HEK293 (cell line): ENCODE measurements around the gene IRS1.

Experiments
- CTCF ChIA-PET: fragments of 350-600 bp; formaldehyde crosslinking; extraction: SDS; loops from one replicate; lab custom pipeline; 2021; ENCODE audit warnings: antibody characterized with exemption; lab: Yijun Ruan, JAX
- POLR2A ChIA-PET: fragments of 300-600 bp; formaldehyde crosslinking; extraction: SDS; loops from one replicate; lab custom pipeline; 2020; ENCODE audit warnings: antibody characterized with exemption, inconsistent platforms; lab: Yijun Ruan, JAX
- H3K27ac ChIP-seq: fragments of 200-500 bp; sonication (Bioruptor generic); 2 replicates; pipeline ENCODE4 v1.5.1; 2014; ENCODE audit warnings: low read depth, low read length, control low read depth, inconsistent platforms; ENCODE audit errors: extremely low read depth
- H3K36me3 ChIP-seq, 2 experiments: fragments of 200-500 bp in 1 of 2; sonication (Bioruptor generic) in 1 of 2; 1 replicate in 1 of 2; 2 replicates in 1 of 2; pipeline ENCODE4 v1.5.1; 2014 to 2017; ENCODE audit warnings: inconsistent platforms in 2 of 2, low read length in 2 of 2; ENCODE audit not compliant: control insufficient read depth in 2 of 2, insufficient read depth in 1 of 2
- H3K4me1 ChIP-seq: fragments of 200-500 bp; sonication (Bioruptor generic); 2 replicates; pipeline ENCODE4 v1.5.1; 2014; ENCODE audit warnings: mild to moderate bottlenecking, low read length, inconsistent platforms; ENCODE audit not compliant: control insufficient read depth, insufficient read depth
- H3K4me3 ChIP-seq: 2 replicates; pipeline ENCODE4 v1.5.1; 2011; ENCODE audit warnings: low read depth, mild to moderate bottlenecking, control low read depth, low read length, moderate library complexity
- H3K9me3 ChIP-seq: fragments of 200-500 bp; sonication (Bioruptor generic); 2 replicates; pipeline ENCODE4 v1.5.1; 2014; ENCODE audit warnings: low read depth, low read length, inconsistent platforms; ENCODE audit not compliant: control insufficient read depth, insufficient read depth
- BCL11A ChIP-seq: fragments of 450-650 bp; formaldehyde crosslinking; IDR thresholded peaks from 2 replicates; pipeline ENCODE4 v1.5.1; 2016; ENCODE audit warnings: low read depth, missing biosample characterization, missing genetic modification characterization
- EGR2 ChIP-seq: fragments of 450-650 bp; formaldehyde crosslinking; IDR thresholded peaks from 2 replicates; pipeline ENCODE4 v1.5.1; 2016; ENCODE audit warnings: low read depth, missing biosample characterization, missing genetic modification characterization
- ELK4 ChIP-seq: IDR thresholded peaks from 2 replicates; pipeline ENCODE4 v1.6.1; 2011; ENCODE audit warnings: mild to moderate bottlenecking, low read depth, low read length, borderline replicate concordance
- GLI4 ChIP-seq: fragments of 450-650 bp; formaldehyde crosslinking; IDR thresholded peaks from 2 replicates; pipeline ENCODE4 v1.5.1; 2016; ENCODE audit warnings: missing biosample characterization, missing genetic modification characterization
- GLIS2 ChIP-seq: fragments of 450-650 bp; formaldehyde crosslinking; IDR thresholded peaks from 2 replicates; pipeline ENCODE4 v1.5.1; 2016; ENCODE audit warnings: missing biosample characterization, missing genetic modification characterization
- KLF1 ChIP-seq: fragments of 450-650 bp; formaldehyde crosslinking; IDR thresholded peaks from 2 replicates; pipeline ENCODE4 v1.5.1; 2016; ENCODE audit warnings: missing biosample characterization, missing genetic modification characterization
- KLF8 ChIP-seq: fragments of 450-650 bp; formaldehyde crosslinking; IDR thresholded peaks from 2 replicates; pipeline ENCODE4 v1.5.1; 2016; ENCODE audit warnings: missing biosample characterization, missing genetic modification characterization
- REPIN1 ChIP-seq: fragments of 450-650 bp; formaldehyde crosslinking; IDR thresholded peaks from 2 replicates; pipeline ENCODE4 v1.5.1; 2017; ENCODE audit warnings: missing biosample characterization, missing genetic modification characterization, low read depth
- SP2 ChIP-seq: fragments of 450-650 bp; formaldehyde crosslinking; IDR thresholded peaks from 2 replicates; pipeline ENCODE4 v1.5.1; 2016; ENCODE audit warnings: missing biosample characterization, missing genetic modification characterization
- SP7 ChIP-seq: fragments of 450-650 bp; formaldehyde crosslinking; IDR thresholded peaks from 2 replicates; pipeline ENCODE4 v1.5.1; 2016; ENCODE audit warnings: missing biosample characterization, missing genetic modification characterization
- TRIM28 ChIP-seq: IDR thresholded peaks from 2 replicates; pipeline ENCODE4 v1.6.1; 2011; ENCODE audit warnings: low read length, control low read depth, borderline replicate concordance
- ZBTB17 ChIP-seq: fragments of 450-650 bp; formaldehyde crosslinking; IDR thresholded peaks from 2 replicates; pipeline ENCODE4 v1.5.1; 2016; ENCODE audit warnings: missing biosample characterization, missing genetic modification characterization
- ZBTB20 ChIP-seq: fragments of 450-650 bp; formaldehyde crosslinking; IDR thresholded peaks from 2 replicates; pipeline ENCODE4 v1.5.1; 2016; ENCODE audit warnings: missing biosample characterization, missing genetic modification characterization
- ZFHX2 ChIP-seq: fragments of 450-650 bp; formaldehyde crosslinking; conservative IDR thresholded peaks from 2 replicates; pipeline ENCODE4 v1.5.1; 2016; ENCODE audit warnings: missing biosample characterization, missing genetic modification characterization
- ZNF112 ChIP-seq: fragments of 450-650 bp; formaldehyde crosslinking; IDR thresholded peaks from 2 replicates; pipeline ENCODE4 v1.5.0; 2017; ENCODE audit warnings: missing biosample characterization, missing genetic modification characterization
- ZNF19 ChIP-seq: fragments of 450-650 bp; formaldehyde crosslinking; IDR thresholded peaks from 2 replicates; pipeline ENCODE4; 2016; ENCODE audit warnings: missing biosample characterization, missing genetic modification characterization, low read depth
- ZNF24 ChIP-seq: fragments of 450-650 bp; formaldehyde crosslinking; IDR thresholded peaks from 2 replicates; pipeline ENCODE4 v1.5.1; 2016; ENCODE audit warnings: missing biosample characterization, missing genetic modification characterization
- ZNF266 ChIP-seq: fragments of 450-650 bp; formaldehyde crosslinking; IDR thresholded peaks from 2 replicates; pipeline ENCODE4 v1.5.1; 2016; ENCODE audit warnings: missing biosample characterization, missing genetic modification characterization, low read depth
- ZNF341 ChIP-seq: fragments of 450-650 bp; formaldehyde crosslinking; IDR thresholded peaks from 2 replicates; pipeline ENCODE4; 2016; ENCODE audit warnings: low read depth, missing biosample characterization, missing genetic modification characterization
- ZNF398 ChIP-seq: fragments of 450-650 bp; formaldehyde crosslinking; IDR thresholded peaks from 2 replicates; pipeline ENCODE4 v1.5.1; 2017; ENCODE audit warnings: missing biosample characterization, missing genetic modification characterization
- ZNF416 ChIP-seq: fragments of 450-650 bp; formaldehyde crosslinking; IDR thresholded peaks from 2 replicates; pipeline ENCODE4 v1.5.1; 2016; ENCODE audit warnings: missing biosample characterization, missing genetic modification characterization
- ZNF561 ChIP-seq: fragments of 450-650 bp; IDR thresholded peaks from 2 replicates; pipeline ENCODE4 v1.5.1; 2018; ENCODE audit warnings: missing biosample characterization, missing genetic modification characterization, borderline replicate concordance
- ZNF600 ChIP-seq: fragments of 450-650 bp; formaldehyde crosslinking; IDR thresholded peaks from 2 replicates; pipeline ENCODE4 v1.5.1; 2016; ENCODE audit warnings: missing biosample characterization, missing genetic modification characterization
- ZSCAN30 ChIP-seq: fragments of 450-650 bp; IDR thresholded peaks from 2 replicates; pipeline ENCODE4 v1.5.1; 2018; ENCODE audit warnings: missing biosample characterization, mild to moderate bottlenecking, missing genetic modification characterization, moderate library complexity
- ZXDB ChIP-seq: fragments of 450-650 bp; formaldehyde crosslinking; IDR thresholded peaks from 2 replicates; pipeline ENCODE4 v1.5.1; 2016; ENCODE audit warnings: missing biosample characterization, missing genetic modification characterization
- TF ChIP-seq, protein P1 (sequence below): sonication (generic); formaldehyde crosslinking; IDR thresholded peaks from 2 replicates; pipeline ENCODE4 v1.8.1; 2022; ENCODE audit warnings: mild to moderate bottlenecking, moderate library complexity, missing genetic modification reagents
- TF ChIP-seq, protein P2 (sequence below): fragments of 450-650 bp; formaldehyde crosslinking; IDR thresholded peaks from 2 replicates; pipeline ENCODE4 v1.5.1; 2016; ENCODE audit warnings: missing biosample characterization, missing genetic modification characterization

The IRS1 gene

GRCh38 chr2:226793646-226794045 lies 6.0 kb downstream of the IRS1 start:
- Histone ChIP-seq H3K4me1 (peaks cover 19% of the 10 kb centered on the region), H3K36me3 (peaks cover 0 to 31% of the 10 kb centered on the region in 2 experiments; a peak in 1 of 3 replicates), H3K4me3 (peak overlapping the region; percentile 29), H3K27ac (peak overlapping the region; percentile 73; the same call in 1 of the 2 replicates), H3K9me3 (no peaks in the 10 kb centered on the region)
- TF ChIP-seq ELK4 (no peak), ZNF112 (tag by site-specific recombination) (no peak), REPIN1 (tag by site-specific recombination) (no peak), GLI4 (no peak), ZNF416 (no peak)
- TF ChIP-seq, protein P1, sequence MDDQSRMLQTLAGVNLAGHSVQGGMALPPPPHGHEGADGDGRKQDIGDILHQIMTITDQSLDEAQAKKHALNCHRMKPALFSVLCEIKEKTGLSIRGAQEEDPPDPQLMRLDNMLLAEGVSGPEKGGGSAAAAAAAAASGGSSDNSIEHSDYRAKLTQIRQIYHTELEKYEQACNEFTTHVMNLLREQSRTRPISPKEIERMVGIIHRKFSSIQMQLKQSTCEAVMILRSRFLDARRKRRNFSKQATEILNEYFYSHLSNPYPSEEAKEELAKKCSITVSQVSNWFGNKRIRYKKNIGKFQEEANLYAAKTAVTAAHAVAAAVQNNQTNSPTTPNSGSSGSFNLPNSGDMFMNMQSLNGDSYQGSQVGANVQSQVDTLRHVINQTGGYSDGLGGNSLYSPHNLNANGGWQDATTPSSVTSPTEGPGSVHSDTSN (CRISPR knock-in tag), result no peak
- ChIA-PET CTCF (interaction anchor here (0.6 to 1.0 kb wide), 2 partner anchors 9 to 179 kb away, joined by 5 to 7 read pairs; no protein-coding TSS in a partner anchor), POLR2A (interaction anchor here (1.2 kb wide), 1 partner anchor 53 kb away, joined by 5 read pairs; no protein-coding TSS in a partner anchor)

DNA sequence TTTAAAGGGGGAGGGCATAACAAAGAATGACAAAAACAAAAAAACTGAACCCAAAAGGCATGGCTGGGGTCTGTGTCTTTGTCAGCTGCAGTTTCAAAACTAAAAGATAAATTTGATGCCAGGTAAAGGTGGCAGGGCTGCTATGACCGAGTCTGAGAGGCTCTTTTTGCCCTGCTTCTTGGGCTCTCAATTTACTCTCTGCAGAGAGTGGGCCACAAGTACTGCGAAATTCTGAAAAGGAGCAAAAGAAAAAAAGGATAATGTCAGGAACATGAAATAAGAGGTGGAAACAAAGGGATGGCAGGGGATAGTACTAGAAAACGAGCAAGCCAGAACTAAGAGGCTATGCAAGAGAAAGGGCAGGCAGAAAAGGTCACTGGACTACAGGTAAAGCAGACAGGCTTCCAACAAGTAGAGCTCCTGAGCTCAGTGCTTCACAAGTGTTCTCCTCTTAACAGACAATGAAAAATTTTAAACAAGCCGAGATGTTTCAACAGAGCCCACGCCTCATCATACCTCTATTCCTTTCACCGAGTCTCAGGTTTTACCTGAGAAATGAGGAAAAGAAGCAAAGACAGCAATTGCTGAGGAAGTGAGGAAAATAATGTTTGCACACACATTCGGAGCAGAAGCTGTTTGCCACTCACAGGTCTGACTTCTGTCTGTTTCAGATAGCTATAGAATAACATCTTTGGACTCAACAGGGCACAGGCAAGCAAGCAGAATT lies 7.3 kb downstream of the IRS1 start:
- Histone ChIP-seq H3K4me1 (peaks cover 19% of the 10 kb centered on the region), H3K36me3 (peaks cover 0 to 22% of the 10 kb centered on the region in 2 experiments; a peak in 1 of 3 replicates)
- CTCF ChIA-PET, result interaction anchor here (1.2 kb wide), 1 partner anchor 11 kb away, joined by 5 read pairs; no protein-coding TSS in a partner anchor

GRCh38 chr2:226791487-226792081 lies 8.0 kb downstream of the IRS1 start:
- H3K9me3 ChIP-seq, result no peaks in the 10 kb centered on the region
- peaks cover 0 to 15% of the 10 kb centered on the region in 2 experiments; a peak in 1 of 3 replicates for H3K36me3 ChIP-seq
- peak overlapping the region; percentile 52 for H3K4me3 ChIP-seq
- POLR2A ChIA-PET, result no interaction called here
- peaks cover 19% of the 10 kb centered on the region for H3K4me1 ChIP-seq
- CTCF ChIA-PET, result interaction anchor here (1.2 kb wide), 1 partner anchor 11 kb away, joined by 5 read pairs; no protein-coding TSS in a partner anchor
- H3K27ac ChIP-seq, result peak overlapping the region; percentile 74
- peak; percentile 62; the same call in 1 of the 2 replicates for TF ChIP-seq ZXDB (tag by site-specific recombination)
- TF ChIP-seq, protein P2, sequence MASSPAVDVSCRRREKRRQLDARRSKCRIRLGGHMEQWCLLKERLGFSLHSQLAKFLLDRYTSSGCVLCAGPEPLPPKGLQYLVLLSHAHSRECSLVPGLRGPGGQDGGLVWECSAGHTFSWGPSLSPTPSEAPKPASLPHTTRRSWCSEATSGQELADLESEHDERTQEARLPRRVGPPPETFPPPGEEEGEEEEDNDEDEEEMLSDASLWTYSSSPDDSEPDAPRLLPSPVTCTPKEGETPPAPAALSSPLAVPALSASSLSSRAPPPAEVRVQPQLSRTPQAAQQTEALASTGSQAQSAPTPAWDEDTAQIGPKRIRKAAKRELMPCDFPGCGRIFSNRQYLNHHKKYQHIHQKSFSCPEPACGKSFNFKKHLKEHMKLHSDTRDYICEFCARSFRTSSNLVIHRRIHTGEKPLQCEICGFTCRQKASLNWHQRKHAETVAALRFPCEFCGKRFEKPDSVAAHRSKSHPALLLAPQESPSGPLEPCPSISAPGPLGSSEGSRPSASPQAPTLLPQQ (tag by site-specific recombination), result peak; percentile 97
- peak; percentile 5; the same call in 1 of the 2 replicates for TF ChIP-seq ZSCAN30 (tag by site-specific recombination)
- peak; percentile 95 for TF ChIP-seq ZBTB20 (tag by site-specific recombination)
- TF ChIP-seq KLF1 (tag by site-specific recombination), result peak; percentile 66
- TF ChIP-seq SP7, result peak; percentile 22; the same call in 1 of the 2 replicates
- 0 out of 2 replicates have a peak, but pooled peaks have one; percentile 42 for TF ChIP-seq ZNF561 (tag by site-specific recombination)
- TF ChIP-seq ZNF600 (tag by site-specific recombination), result peak; percentile 70; the same call in 1 of the 2 replicates
- TF ChIP-seq GLIS2, result peak; percentile 60
- TF ChIP-seq ZNF19 (tag by site-specific recombination), result no peak
- peak; percentile 93 for TF ChIP-seq ZNF398
- TF ChIP-seq SP2 (tag by site-specific recombination), result peak; percentile 67
- TF ChIP-seq ZNF341 (tag by site-specific recombination), result peak; percentile 74
- peak; percentile 90 for TF ChIP-seq ZFHX2 (tag by site-specific recombination)
- peak; percentile 83 for TF ChIP-seq EGR2
- peak; percentile 77; the same call in 1 of the 2 replicates for TF ChIP-seq KLF8
- no peak for TF ChIP-seq ZNF24 (tag by site-specific recombination)

More for the DNA sequence above, 7.3 kb downstream of the IRS1 start:
- TF ChIP-seq ZNF266 (tag by site-specific recombination) (peak; percentile 82; the same call in 1 of the 2 replicates), BCL11A (tag by site-specific recombination) (no peak), ZBTB17 (tag by site-specific recombination) (peak; percentile 30; the same call in 1 of the 2 replicates), TRIM28 (peak; percentile 21; the same call in 1 of the 2 replicates)
- Histone ChIP-seq H3K4me3 (peak overlapping the region; percentile 52), H3K27ac (peak overlapping the region; percentile 74), H3K9me3 (no peaks in the 10 kb centered on the region)
- POLR2A ChIA-PET, result no interaction called here
